ENCODE results near the gene TRIM2.

GRCh38 chr4:153229545-153229944 is 25.3 kb downstream of the TRIM2 start:
- TF ChIP-seq TAF1 (IDR thresholded peaks at IDR 0.05; ENCODE audit: low read depth, low read length) (no peak), POU2F2 (IDR thresholded peaks at IDR 0.05; ENCODE audit: low read depth, low read length) (no peak), POLR2AphosphoS5 (IDR thresholded peaks at IDR 0.05; ENCODE audit: low read depth, low read length) (no peak), POLR2A (IDR thresholded peaks at IDR 0.05; ENCODE audit: low read depth, low read length) (no peak), PAX5 (IDR thresholded peaks at IDR 0.05; ENCODE audit: insufficient read depth, low read length, severe bottlenecking) (no peak)

Data from GM12891 (cell line).